ENCODE results near the gene KAT5.

Gene KAT5

DNA sequence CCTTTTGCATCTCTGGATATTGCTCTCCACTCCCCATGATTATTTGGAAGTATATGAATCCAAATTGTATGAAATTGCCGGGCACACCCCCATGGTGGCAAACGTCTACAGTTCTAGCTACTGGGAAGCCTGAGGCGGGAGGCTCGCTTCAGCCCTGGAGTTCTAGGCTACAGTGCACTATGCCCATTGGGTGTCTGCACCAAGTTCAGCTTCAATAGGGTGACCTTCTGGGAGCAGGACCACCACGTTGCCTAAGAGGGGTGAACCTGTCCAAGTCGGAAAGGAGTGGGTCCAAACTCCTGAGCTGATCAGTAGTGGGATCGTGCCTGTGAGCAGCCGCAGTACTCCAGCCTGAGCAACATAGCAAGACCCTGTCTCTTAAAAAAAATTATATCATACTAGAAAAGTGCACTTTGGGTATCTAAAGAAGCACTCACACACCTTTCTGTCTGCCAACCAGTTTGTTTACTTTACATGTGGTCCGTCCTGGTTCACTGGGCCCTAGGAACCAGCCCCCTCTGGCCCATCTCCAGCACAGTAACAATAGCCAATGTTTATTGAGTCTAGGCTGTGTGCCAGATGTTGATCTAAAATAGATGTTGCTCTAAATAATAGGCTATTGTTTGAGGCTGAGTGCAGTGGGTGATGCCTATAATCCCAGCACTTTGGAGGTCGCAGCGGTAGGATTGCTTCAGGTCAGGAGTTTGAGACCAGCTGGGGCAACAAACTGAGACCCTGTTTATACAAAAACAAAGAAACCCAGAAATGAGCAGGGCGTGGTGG, 16.4 kb upstream of the KAT5 start:
- TF ChIP-seq REST (IDR thresholded peaks at IDR 0.05; ENCODE audit: low read depth) (no peak), CEBPB (IDR thresholded peaks at IDR 0.05) (peak; percentile 17; the same call in 1 of the 2 replicates), EGR1 (IDR thresholded peaks at IDR 0.05) (no peak), USF1 (IDR thresholded peaks at IDR 0.05) (no peak), EP300 (IDR thresholded peaks at IDR 0.05; ENCODE audit: borderline replicate concordance) (peak; percentile 73; the same call in 1 of the 2 replicates), YY1 (IDR thresholded peaks at IDR 0.05; ENCODE audit: low read depth) (no peak), NFIC (IDR thresholded peaks at IDR 0.05) (peak; percentile 99), TEAD4 (IDR thresholded peaks at IDR 0.05) (peak; percentile 56; the same call in 1 of the 2 replicates), TCF12 (IDR thresholded peaks at IDR 0.05; ENCODE audit: low read depth) (peak; percentile 90), MAX (IDR thresholded peaks at IDR 0.05) (peak; percentile 57; the same call in 1 of the 2 replicates)

- TF ChIP-seq NFIC (IDR thresholded peaks at IDR 0.05), result no peak
- TF ChIP-seq ZBTB7A (IDR thresholded peaks at IDR 0.05; ENCODE audit: low read depth), result no peak
- no peak for TF ChIP-seq MAX (IDR thresholded peaks at IDR 0.05)
Measured at GRCh38 chr11:65696802-65697552, 15.1 kb upstream of the KAT5 start.

GRCh38 chr11:65698205-65698604, 13.8 kb upstream of the KAT5 start:
- no peak for TF ChIP-seq ZBTB7A (IDR thresholded peaks at IDR 0.05; ENCODE audit: low read depth)
- no peak for TF ChIP-seq EP300 (IDR thresholded peaks at IDR 0.05; ENCODE audit: borderline replicate concordance)
- no peak for TF ChIP-seq YY1 (IDR thresholded peaks at IDR 0.05; ENCODE audit: low read depth)
- no peak for TF ChIP-seq USF1 (IDR thresholded peaks at IDR 0.05)

GRCh38 chr11:65699306-65699705, 12.7 kb upstream of the KAT5 start:
- TF ChIP-seq YY1 (IDR thresholded peaks at IDR 0.05; ENCODE audit: low read depth), result no peak
- no peak for TF ChIP-seq CEBPB (IDR thresholded peaks at IDR 0.05)

GRCh38 chr11:65700399-65700798, 11.7 kb upstream of the KAT5 start:
- TF ChIP-seq YY1 (IDR thresholded peaks at IDR 0.05; ENCODE audit: low read depth), result no peak
- TF ChIP-seq EGR1 (IDR thresholded peaks at IDR 0.05), result no peak
- no peak for TF ChIP-seq CEBPB (IDR thresholded peaks at IDR 0.05)
- TF ChIP-seq NFIC (IDR thresholded peaks at IDR 0.05), result peak; percentile 50
- no peak for TF ChIP-seq MAX (IDR thresholded peaks at IDR 0.05)
- no peak for TF ChIP-seq ZBTB7A (IDR thresholded peaks at IDR 0.05; ENCODE audit: low read depth)
- TF ChIP-seq TCF12 (IDR thresholded peaks at IDR 0.05; ENCODE audit: low read depth), result no peak
- TF ChIP-seq USF1 (IDR thresholded peaks at IDR 0.05), result no peak
- TF ChIP-seq RAD21 (IDR thresholded peaks at IDR 0.05; ENCODE audit: low read depth), result peak; percentile 9; the same call in 1 of the 2 replicates
- TF ChIP-seq TEAD4 (IDR thresholded peaks at IDR 0.05), result peak; percentile 19; the same call in 1 of the 2 replicates
- no peak for TF ChIP-seq CREB1 (IDR thresholded peaks at IDR 0.05; ENCODE audit: low read depth)

GRCh38 chr11:65701686-65702085, 10.4 kb upstream of the KAT5 start:
- no peak for TF ChIP-seq EGR1 (IDR thresholded peaks at IDR 0.05)
- TF ChIP-seq USF1 (IDR thresholded peaks at IDR 0.05), result no peak
- TF ChIP-seq NFIC (IDR thresholded peaks at IDR 0.05), result no peak
- TF ChIP-seq TEAD4 (IDR thresholded peaks at IDR 0.05), result no peak
- no peak for TF ChIP-seq TAF1 (IDR thresholded peaks at IDR 0.05; ENCODE audit: low read depth)
- no peak for TF ChIP-seq RAD21 (IDR thresholded peaks at IDR 0.05; ENCODE audit: low read depth)

DNA sequence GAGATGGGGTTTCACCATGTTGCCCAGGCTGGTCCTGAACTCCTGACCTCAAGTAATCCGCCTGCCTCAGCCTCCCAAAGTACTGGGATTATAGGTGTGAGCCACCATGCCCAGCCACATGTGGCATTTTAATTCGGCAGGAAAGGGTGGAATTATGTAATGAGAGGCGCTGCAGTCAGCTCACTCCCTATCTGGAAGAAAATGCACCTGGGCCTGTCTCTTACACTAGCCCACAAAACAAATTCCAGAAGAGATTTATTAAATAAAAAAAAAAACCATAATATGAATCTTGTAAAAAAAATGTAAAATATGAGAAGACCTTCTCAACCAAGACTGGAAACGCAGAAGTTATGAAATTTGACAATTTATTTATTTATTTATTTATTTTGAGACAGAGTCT, 8.2 kb upstream of the KAT5 start:
- TF ChIP-seq ZBTB7A (IDR thresholded peaks at IDR 0.05; ENCODE audit: low read depth) (no peak), TCF12 (IDR thresholded peaks at IDR 0.05; ENCODE audit: low read depth) (no peak), CEBPB (IDR thresholded peaks at IDR 0.05) (no peak), EGR1 (IDR thresholded peaks at IDR 0.05) (no peak), YY1 (IDR thresholded peaks at IDR 0.05; ENCODE audit: low read depth) (no peak), RAD21 (IDR thresholded peaks at IDR 0.05; ENCODE audit: low read depth) (no peak), TAF1 (IDR thresholded peaks at IDR 0.05; ENCODE audit: low read depth) (no peak), CREB1 (IDR thresholded peaks at IDR 0.05; ENCODE audit: low read depth) (no peak)
